ENCODE data around the gene LSM12. TPM values are rescaled to one million over a fixed set of nuclear protein-coding genes. Genes with fewer than 3 reads are reported as not detected.
"Not testable (repeated sequence)": the region's sequence is repeated elsewhere in the genome, so short reads cannot be mapped to it uniquely, and the experiment has no call there.

Gene LSM12
- polyA plus RNA-seq, 3 donors: 24.7 to 65.8 (median 64.4) TPM

DNA sequence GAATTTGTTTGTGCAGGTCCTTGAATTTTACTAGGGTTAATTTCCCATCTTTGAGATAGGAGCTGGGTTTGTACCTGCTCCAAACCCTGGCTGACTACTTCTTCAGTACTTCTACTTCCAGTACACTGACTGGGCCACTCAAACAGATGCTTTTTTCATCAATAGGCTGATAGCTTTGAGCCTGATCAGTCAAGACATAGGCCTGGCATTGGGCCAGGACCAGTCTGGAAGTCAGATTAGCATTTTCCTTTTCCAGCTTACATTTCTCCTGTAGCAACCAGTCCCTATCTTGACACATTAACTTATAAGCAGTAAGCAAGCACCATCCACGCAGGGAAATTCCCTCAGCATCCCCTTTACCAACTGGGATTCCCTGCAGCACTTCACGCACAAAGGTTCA, 44.2 kb downstream of the LSM12 start:
- H3K36me3 Mint-ChIP-seq: peaks cover 28 to 34% of the 10 kb centered on the region in 2 donors
- no peaks in the 10 kb centered on the region for H3K9me3 Mint-ChIP-seq
- Histone ChIP-seq H3K4me1 (ENCODE audit: control insufficient read depth in 1 of 2, insufficient read depth in 2 of 2, low read length in 2 of 2) (no peaks in the 10 kb centered on the region), H2AFZ (ENCODE audit: insufficient read depth, low read depth, low read length, poor library complexity, severe bottlenecking) (no peak overlapping the region), H3K27ac (ENCODE audit: low read depth in 1 of 2, low read length in 2 of 2) (no peak overlapping the region), H3K79me2 (ENCODE audit: insufficient read depth, low read length) (no peaks in the 10 kb centered on the region), H3K36me3 (replicated peaks in 1 of 2; ENCODE audit: control insufficient read depth in 1 of 2, insufficient read depth in 2 of 2, low read length in 2 of 2) (peaks cover 4 to 27% of the 10 kb centered on the region in 2 donors), H3K9ac (ENCODE audit: insufficient read depth, low read length, poor library complexity, severe bottlenecking) (no peak overlapping the region), H3K27me3 (ENCODE audit: control insufficient read depth in 2 of 2, insufficient read depth in 2 of 2, low read length in 2 of 2) (no peaks in the 10 kb centered on the region), H4K20me1 (ENCODE audit: insufficient read depth, low read length) (no peaks in the 10 kb centered on the region), H3K4me2 (replicated peaks; ENCODE audit: extremely low read depth, low read length, poor library complexity, severe bottlenecking) (no peak overlapping the region), H3K9me3 (replicated peaks in 1 of 2; ENCODE audit: control insufficient read depth in 1 of 2, insufficient read depth in 1 of 2, low read length in 2 of 2) (no peaks in the 10 kb centered on the region), H3K4me3 (replicated peaks in 1 of 3; ENCODE audit: low read depth in 2 of 3, low read length in 3 of 3) (no peak overlapping the region)
- DNase-seq: no peak
- no peak overlapping the region for H3K27ac Mint-ChIP-seq
- H3K4me1 Mint-ChIP-seq: no peaks in the 10 kb centered on the region
- no peak for TF ChIP-seq CTCF (IDR thresholded peaks at IDR 0.05)
- WGBS (ENCODE audit: insufficient coverage): 100% methylated on average over 2 of the region's 2 CpGs
- H3K27me3 Mint-ChIP-seq (ENCODE audit: low read depth in 3 of 3): peaks cover 0 to 2% (median 0%) of the 10 kb centered on the region in 3 donors
- intact Hi-C loops (cut with micrococcal nuclease): no loop called here
- no peak overlapping the region for H3K4me3 Mint-ChIP-seq

GRCh38 chr17:44021227-44021626, 45.2 kb downstream of the LSM12 start:
- H4K20me1 ChIP-seq (ENCODE audit: insufficient read depth, low read length); H2AFZ ChIP-seq (ENCODE audit: insufficient read depth, low read depth, low read length, poor library complexity, severe bottlenecking); H3K79me2 ChIP-seq (ENCODE audit: insufficient read depth, low read length); H3K4me1 Mint-ChIP-seq; H3K27ac Mint-ChIP-seq; H3K9me3 Mint-ChIP-seq; H3K9ac ChIP-seq (ENCODE audit: insufficient read depth, low read length, poor library complexity, severe bottlenecking); H3K27ac ChIP-seq (ENCODE audit: low read depth in 1 of 2, low read length in 2 of 2); H3K9me3 ChIP-seq (replicated peaks in 1 of 2; ENCODE audit: control insufficient read depth in 1 of 2, insufficient read depth in 1 of 2, low read length in 2 of 2); H3K27me3 Mint-ChIP-seq (ENCODE audit: low read depth in 3 of 3); intact Hi-C loops (cut with micrococcal nuclease); H3K27me3 ChIP-seq (ENCODE audit: control insufficient read depth in 2 of 2, insufficient read depth in 2 of 2, low read length in 2 of 2); H3K4me1 ChIP-seq (ENCODE audit: control insufficient read depth in 1 of 2, insufficient read depth in 2 of 2, low read length in 2 of 2); DNase-seq; H3K4me2 ChIP-seq (replicated peaks; ENCODE audit: extremely low read depth, low read length, poor library complexity, severe bottlenecking); H3K4me3 Mint-ChIP-seq; H3K4me3 ChIP-seq (replicated peaks in 1 of 3; ENCODE audit: low read depth in 2 of 3, low read length in 3 of 3): not testable (repeated sequence)
- H3K36me3 ChIP-seq (replicated peaks in 1 of 2; ENCODE audit: control insufficient read depth in 1 of 2, insufficient read depth in 2 of 2, low read length in 2 of 2): peaks cover 4 to 27% of the 10 kb centered on the region in 2 donors
- H3K36me3 Mint-ChIP-seq: peaks cover 28 to 34% of the 10 kb centered on the region in 2 donors
- WGBS (ENCODE audit: insufficient coverage): 100% methylated on average over 2 of the region's 7 CpGs
